Umbilical cord (tissue), 2 donors: ENCODE data around the gene SNX7. TPM values are rescaled to one million over a fixed set of nuclear protein-coding genes. Genes with fewer than 3 reads are reported as not detected.
A peak's percentile ranks its signal among the peaks of the same experiment; 100 is the strongest.

Experiments used
- DNase-seq: peaks from one replicate; pipeline ENCODE4 v3.0.0-alpha.2; 2015; ENCODE audit warnings: low spot score
- total RNA-seq: library from RNA; depleted of rRNA; stranded (reverse); fragments of >200 nt; gene quantifications from one replicate; pipeline ENCODE4 v1.2.3, GENCODE V29; 2014; ENCODE audit warnings: low replicate concordance; ENCODE audit not compliant: insufficient read depth

SNX7 gene
- total RNA-seq, 1 donor from 2014 or later = 32.7 TPM

DNA sequence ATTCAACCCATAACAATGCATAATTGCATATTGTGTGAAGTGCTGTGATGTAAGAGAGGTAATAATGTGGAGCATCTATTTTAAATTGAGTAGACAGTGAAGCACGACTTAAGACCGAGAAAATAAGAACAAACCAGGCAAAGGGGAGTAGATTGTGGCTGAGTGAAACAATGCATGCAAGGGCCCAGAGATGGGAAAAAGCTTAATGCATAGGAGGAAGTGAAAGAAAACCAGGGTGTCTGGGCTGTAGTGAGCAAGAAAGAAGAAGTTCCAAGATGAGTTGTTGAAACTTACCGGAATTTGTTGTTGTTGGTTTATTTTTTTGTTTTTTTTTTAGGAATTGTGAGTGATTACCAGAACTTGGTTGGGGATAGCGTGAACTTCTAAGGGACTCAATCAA, 104.7 kb downstream of the SNX7 start:
- DNase-seq = peak; percentile 20

- no peak for DNase-seq
These were observed 107.6 kb downstream of the SNX7 start for GRCh38 chr1:98769162-98769561.

DNA sequence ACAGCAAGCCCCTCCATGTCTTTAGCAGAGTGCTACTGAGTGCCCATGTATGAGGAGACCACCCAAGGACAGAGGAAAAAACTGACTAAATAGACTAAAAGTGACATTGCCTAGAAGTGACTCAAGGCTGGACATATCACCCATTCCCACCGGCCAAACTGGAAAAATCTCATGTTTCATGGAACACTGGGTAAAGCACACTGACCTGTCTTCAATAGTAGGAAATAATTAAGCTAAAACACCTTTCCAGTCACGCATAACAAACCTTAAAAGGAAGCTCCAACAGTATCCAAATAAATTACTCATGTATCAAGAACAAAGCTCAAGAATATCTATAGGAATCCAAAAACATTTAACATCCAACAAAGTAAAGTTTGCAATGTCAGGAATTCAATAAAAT, 120.4 kb downstream of the SNX7 start:
- no peak for DNase-seq

- DNase-seq = no peak
These were observed 122.3 kb downstream of the SNX7 start for GRCh38 chr1:98783821-98784220.

DNA sequence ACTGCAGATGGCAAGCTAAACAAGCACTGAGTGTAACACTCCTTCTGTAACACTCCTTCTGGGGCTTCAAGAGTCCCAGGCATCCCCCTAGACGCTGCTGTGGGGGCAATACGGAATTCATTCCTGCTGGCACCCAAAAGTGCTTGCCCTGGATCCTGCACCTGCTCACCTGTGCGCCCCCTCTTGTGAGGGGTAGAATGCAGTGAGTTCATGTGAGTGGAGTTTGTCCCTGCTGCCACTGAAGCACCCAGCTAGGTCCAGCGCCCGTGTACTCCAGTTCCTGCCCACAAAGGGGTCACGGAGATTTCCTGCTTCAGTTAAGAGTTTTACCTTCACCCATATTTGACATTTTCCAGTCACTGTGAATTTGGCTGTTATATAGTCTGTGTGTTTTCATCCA, 130.0 kb downstream of the SNX7 start:
- no peak for DNase-seq

DNA sequence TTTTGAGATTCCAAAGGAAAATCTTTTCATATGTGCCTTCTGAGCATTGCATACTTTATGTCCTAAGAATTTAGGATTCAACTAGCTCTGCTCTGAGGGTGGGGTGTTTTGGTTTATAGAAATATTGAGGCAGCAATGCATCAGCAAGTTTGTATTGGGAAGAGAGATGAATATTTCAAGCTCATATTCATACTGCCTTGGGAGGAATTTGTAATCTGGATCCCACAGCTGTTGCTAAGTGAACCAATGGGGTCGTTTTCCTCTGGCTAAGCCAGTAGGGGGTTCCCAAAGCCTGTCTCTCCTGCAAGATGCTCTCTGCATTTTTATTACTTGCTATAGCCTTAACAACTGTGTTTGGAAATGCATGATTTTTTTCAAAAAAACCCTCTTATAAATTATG, 130.6 kb downstream of the SNX7 start:
- peak; percentile 23 for DNase-seq

DNA sequence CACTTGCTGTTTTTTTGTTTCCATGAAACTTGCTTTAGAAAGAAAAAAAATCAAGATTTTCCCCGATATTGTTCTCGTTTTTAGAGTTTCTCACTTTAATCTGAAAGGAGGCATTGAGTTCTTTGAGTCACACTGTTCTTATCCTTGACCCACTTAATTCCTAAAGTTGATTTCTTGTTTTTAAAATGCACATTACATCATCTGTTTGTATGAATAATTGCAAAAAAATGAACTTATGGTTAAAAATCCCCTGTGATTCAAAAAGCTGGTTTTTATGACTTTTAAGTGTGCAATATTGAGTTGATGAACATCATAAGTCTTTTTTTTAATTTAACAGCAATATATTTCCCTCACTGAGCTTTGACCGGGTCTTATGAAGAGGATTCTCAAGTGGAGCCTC, 131.6 kb downstream of the SNX7 start:
- peak; percentile 3 for DNase-seq

GRCh38 chr1:98794196-98794886, 132.8 kb downstream of the SNX7 start:
- peak; percentile 68 for DNase-seq

GRCh38 chr1:98796049-98796448, 134.5 kb downstream of the SNX7 start:
- no peak for DNase-seq

- no peak for DNase-seq
These were observed 136.0 kb downstream of the SNX7 start for GRCh38 chr1:98797506-98797905.
